ENCODE measurements around the gene POLR3A.

Gene POLR3A

DNA sequence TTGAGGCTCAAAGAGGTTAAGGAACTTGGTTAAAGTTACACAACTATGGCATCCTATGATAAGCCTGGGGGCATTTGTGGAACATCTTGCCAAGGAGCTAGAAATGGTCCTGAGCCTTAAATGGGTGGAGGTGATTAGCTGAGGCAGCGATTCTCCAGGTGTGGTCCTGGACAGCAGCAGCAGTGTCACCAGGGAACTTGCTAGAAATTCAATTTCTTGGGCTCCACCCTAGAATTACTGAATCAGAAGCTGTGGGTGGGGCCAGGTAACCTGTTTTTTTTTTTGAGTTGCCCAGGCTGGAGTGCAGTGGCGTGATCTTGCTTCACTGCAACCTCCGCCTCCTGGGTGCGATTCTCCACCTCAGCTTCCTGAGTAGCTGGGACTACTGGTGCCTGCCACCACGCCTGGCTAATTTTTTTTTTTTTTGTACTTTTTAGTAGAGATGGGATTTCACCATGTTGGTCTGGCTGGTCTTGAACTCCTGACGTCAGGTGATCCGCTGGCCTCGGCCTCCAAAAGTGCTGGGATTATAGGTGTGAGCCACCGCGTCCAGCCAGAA, 17.5 kb upstream of the POLR3A start:
- DNase-seq (ENCODE audit: low read depth in 2 of 2): no peak

DNA sequence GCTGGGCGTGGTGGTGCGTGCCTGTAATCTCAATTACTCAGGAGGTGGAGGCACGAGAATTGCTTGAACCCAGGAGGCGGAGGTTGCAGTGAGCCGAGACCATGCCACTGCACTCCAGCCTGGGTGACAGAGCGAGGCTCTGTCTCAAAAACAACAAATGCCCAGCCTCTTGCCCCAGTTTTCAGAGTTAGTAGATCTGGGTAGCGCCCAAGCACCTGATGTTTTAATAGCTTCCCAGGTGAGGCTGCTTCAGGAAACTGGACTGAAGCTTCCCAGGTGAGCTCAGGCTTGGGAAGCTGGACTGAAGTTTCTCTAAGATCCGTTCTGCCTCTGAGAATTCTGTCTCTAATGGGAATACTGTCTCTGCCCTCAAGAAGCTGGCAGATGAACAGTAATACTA, 16.5 kb upstream of the POLR3A start:
- no peak for DNase-seq (ENCODE audit: low read depth in 2 of 2)

DNA sequence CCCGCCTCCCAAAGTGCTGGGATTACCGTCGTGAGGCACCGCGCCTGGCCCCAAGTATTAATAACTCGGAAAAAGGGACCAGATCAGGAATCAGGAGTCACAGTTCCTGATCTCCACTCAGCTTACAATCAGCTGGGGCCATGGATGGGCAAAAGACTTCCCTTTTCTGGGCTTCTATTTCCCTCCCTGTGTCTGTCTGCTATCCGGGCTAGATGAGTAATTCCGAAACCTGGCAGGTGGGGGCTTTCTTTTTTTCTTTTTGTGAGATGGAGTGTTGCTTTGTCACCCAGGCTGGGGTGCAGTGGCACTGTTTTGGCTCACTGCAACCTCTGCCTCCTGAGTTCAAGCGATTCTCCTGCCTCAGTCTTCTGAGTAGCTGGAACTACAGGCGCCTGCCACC, 15.9 kb upstream of the POLR3A start:
- DNase-seq (ENCODE audit: low read depth in 2 of 2): no peak

DNA sequence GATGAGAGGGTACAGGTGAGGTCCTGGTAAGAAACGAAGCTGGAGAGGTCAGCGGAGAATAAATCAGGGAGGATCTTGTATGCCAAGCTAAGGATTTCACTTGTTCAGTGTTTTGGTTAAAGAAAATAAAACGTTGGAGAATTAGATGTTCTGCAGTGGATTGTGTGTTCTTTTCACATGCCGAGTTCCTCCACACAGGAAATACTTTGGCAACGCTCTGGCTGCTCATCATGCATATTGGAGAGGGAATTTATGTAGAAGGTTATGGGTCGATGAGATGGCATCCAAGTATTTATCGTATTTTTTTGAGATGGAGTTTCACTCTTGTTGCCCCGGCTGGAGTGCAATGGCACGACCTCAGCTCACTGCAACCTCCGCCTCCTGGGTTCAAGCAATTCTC, 15.4 kb upstream of the POLR3A start:
- DNase-seq (ENCODE audit: low read depth in 2 of 2): no peak

- no peak for DNase-seq (ENCODE audit: low read depth in 2 of 2)
Measured at GRCh38 chr10:78044179-78044578, 14.9 kb upstream of the POLR3A start.

GRCh38 chr10:78042752-78043104, 13.4 kb upstream of the POLR3A start:
- DNase-seq (ENCODE audit: low read depth in 2 of 2): no peak

DNA sequence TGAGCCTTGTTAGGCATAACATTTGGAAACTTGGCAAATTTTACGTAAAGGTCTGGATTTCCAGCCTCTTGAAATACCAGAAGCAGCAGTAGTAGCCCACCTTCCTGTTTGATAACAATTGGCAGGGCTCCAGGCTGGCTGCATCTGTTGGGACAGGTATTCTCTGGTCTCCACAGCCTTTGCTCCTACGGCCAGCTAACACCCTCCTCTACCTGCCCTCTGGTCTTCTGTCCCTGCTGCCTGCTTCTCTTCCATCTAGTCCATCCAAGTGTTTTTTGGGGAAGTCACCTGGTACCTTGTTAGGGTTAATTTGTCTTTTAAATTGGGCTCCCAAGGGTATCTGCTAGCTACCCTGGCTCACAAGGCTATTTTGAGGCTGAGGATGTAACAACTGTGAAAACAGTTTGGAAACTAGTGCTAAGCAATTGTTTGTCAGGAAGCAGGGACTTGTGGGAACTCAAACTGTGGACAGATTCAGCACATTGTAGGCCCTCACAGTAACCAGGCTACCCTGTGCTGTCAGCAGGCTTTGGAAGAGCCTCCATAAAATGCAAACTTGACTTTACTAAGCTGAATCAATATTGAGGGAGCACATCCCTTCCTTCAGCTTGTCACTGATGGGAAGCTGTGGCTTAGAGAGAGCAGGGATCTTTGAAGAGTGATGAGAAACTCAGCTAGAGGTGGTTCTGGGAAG, 12.9 kb upstream of the POLR3A start:
- no peak for DNase-seq (ENCODE audit: low read depth in 2 of 2)

- DNase-seq (ENCODE audit: low read depth in 2 of 2): no peak
Measured at GRCh38 chr10:78041170-78042057, 12.1 kb upstream of the POLR3A start.

DNA sequence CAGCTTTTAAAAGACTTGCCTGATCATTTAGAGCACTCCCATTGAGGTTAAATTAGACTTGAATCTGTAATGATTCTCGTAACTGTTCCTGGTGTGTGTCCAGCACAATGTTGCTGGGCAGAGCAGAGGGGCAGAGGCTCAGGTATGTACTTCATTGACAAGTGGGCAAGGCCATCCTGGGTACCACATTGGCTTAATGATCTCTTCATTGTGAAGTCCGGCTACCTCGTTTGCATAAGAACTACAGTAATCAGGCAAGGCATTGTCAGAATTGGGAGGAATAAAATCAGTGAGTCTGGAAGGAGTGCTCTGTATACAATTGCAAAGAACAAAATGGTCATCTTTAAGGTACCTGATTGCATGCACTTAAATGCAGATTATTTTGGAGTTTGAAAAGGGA, 10.4 kb upstream of the POLR3A start:
- no peak for DNase-seq (ENCODE audit: low read depth in 2 of 2)

DNA sequence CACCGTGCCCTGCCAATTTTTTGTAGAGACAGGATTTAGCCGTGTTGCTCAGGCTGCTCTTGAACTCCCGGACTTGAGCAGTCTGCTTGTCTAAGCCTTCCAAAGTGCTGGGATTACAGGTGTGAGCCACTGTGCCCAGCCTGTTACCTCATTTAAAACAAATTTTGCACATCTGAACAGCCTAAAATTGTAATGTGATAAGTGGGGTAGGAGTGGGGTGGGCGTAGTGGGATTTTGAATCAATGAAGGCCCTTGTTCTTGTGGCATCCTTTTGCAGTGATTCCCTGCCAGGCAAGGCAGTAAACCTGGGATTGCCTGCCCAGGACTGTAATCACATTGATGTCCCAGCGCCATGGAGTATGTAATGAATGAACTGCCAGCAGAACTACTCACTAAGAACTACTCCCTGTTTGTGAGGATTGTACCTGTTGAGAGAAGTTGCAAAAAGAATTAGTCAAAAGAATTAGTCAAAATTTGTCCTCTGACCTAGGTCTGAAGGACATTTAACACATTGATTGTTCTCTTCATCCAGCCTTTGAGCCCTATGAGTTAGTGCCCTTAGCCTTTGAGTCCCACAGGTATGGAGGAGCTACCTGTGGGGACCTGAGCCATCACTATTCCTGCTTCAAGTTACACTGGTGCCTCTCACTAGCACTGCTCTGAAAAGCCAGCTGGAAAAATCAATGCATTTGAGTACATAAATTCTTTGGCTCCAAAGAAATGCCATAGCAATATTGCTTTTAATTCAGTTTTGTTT, 9.7 kb upstream of the POLR3A start:
- DNase-seq (ENCODE audit: low read depth in 2 of 2): no peak

- no peak for DNase-seq (ENCODE audit: low read depth in 2 of 2)
Measured at GRCh38 chr10:78038105-78038504, 8.8 kb upstream of the POLR3A start.

- no peak for DNase-seq (ENCODE audit: low read depth in 2 of 2)
Measured at GRCh38 chr10:78035933-78036583, 6.7 kb upstream of the POLR3A start.

- DNase-seq (ENCODE audit: low read depth in 2 of 2): no peak
Measured at GRCh38 chr10:78035437-78035836, 6.1 kb upstream of the POLR3A start.

DNA sequence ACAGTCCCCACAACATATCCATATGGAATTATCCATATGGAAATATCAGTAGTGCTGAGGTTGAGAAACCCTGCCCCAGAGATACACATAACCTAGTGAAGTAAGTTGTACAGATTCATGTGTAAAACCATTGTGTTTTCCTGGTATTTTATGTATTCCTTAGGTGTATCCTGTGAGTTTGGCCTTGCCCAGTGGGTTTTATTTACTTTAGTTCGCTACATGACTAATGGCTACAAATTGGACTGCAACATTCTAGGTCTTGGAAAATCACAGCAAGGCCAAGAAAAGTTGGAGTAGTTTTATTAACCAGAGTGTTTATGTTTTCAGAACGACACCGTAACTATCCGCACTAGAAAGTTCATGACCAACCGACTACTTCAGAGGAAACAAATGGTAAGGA, 5.7 kb upstream of the POLR3A start:
- DNase-seq (ENCODE audit: low read depth in 2 of 2): no peak

GRCh38 chr10:78033637-78034470, 4.5 kb upstream of the POLR3A start, which contains the start of gene RPS24:
TSS of gene RPS24 (plus strand) at chr10:78033863. CDS start at chr10:78033902, 39 bp downstream.
- peak; percentile 87 to 91 for DNase-seq (ENCODE audit: low read depth in 2 of 2)

- no peak for DNase-seq (ENCODE audit: low read depth in 2 of 2)
Measured at GRCh38 chr10:78033387-78033636, 4.0 kb upstream of the POLR3A start.

GRCh38 chr10:78028438-78029268, 662 bp downstream of the POLR3A start:
- no peak for DNase-seq (ENCODE audit: low read depth in 2 of 2)

GRCh38 chr10:78025685-78026364, 3.5 kb downstream of the POLR3A start:
- DNase-seq (ENCODE audit: low read depth in 2 of 2): no peak

- DNase-seq (ENCODE audit: low read depth in 2 of 2): no peak
Measured at GRCh38 chr10:78023741-78024140, 5.6 kb downstream of the POLR3A start.

DNA sequence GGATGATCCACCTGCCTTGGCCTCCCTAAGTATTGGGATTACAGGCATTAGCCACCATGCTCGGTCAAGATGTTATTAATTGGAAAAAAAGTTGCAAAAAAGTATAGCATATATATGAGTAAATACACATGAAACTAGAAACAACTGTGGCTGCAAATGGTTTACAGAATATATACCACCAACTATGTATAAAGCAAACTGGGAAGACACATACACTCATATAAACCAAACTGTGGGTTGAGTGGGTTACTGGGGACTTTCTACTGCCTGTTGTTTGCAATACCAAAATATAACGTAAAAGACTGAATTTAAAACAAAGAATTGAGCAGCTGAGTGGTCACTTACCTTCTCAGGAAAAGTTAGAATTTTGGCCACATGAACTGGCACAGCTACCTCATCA, 8.1 kb downstream of the POLR3A start:
- DNase-seq (ENCODE audit: low read depth in 2 of 2): no peak
